GM23338 (cell line): ENCODE measurements around the gene ATP4B.

Experiments
- CREB1 ChIP-seq: fragments of 250-450 bp; sonication (Bioruptor Pico); IDR thresholded peaks from 2 replicates; pipeline ENCODE4 v1.5.0; 2020; ENCODE audit warnings: low read depth, mild to moderate bottlenecking, moderate library complexity
- EZH2 ChIP-seq: fragments of 200-600 bp; sonication (generic); IDR thresholded peaks from one replicate; pipeline ENCODE4 v1.8.0; 2017; ENCODE audit warnings: antibody characterized with exemption, mild to moderate bottlenecking, low read depth; ENCODE audit not compliant: unreplicated experiment
- EZH2phosphoT487 ChIP-seq: fragments of 200-600 bp; sonication (generic); IDR thresholded peaks from one replicate; pipeline ENCODE4 v1.8.1; 2018; ENCODE audit warnings: antibody characterized with exemption; ENCODE audit not compliant: unreplicated experiment
- JUNB ChIP-seq: IDR thresholded peaks from one replicate; pipeline ENCODE4 v1.6.1; 2016; ENCODE audit warnings: antibody characterized with exemption; ENCODE audit not compliant: unreplicated experiment
- POLR2AphosphoS5 ChIP-seq: IDR thresholded peaks from 2 replicates; pipeline ENCODE4 v1.6.1; 2016; ENCODE audit warnings: antibody characterized with exemption, low read depth
- STAT1 ChIP-seq: IDR thresholded peaks from one replicate; pipeline ENCODE4 v1.6.1; 2016; ENCODE audit warnings: antibody characterized with exemption; ENCODE audit not compliant: unreplicated experiment
- ZNF114 ChIP-seq: fragments of 250-450 bp; sonication (Bioruptor Pico); IDR thresholded peaks from 2 replicates; pipeline ENCODE4 v1.5.0; 2020; ENCODE audit warnings: mild to moderate bottlenecking, moderate library complexity
- TF ChIP-seq, protein P1 (sequence below): IDR thresholded peaks from one replicate; pipeline ENCODE4 v1.6.1; 2018; ENCODE audit warnings: antibody characterized with exemption; ENCODE audit not compliant: unreplicated experiment
- TF ChIP-seq, protein P2 (sequence below), 2 experiments: fragments of 200-600 bp in 1 of 2; sonication (generic) in 1 of 2; conservative IDR thresholded peaks; 2 replicates each; pipeline versions ENCODE4 v1.5.1 to v1.6.1; 2016 to 2017; ENCODE audit warnings: antibody characterized with exemption in 2 of 2, low read depth in 2 of 2, mild to moderate bottlenecking in 2 of 2, moderate library complexity in 1 of 2

DNA sequence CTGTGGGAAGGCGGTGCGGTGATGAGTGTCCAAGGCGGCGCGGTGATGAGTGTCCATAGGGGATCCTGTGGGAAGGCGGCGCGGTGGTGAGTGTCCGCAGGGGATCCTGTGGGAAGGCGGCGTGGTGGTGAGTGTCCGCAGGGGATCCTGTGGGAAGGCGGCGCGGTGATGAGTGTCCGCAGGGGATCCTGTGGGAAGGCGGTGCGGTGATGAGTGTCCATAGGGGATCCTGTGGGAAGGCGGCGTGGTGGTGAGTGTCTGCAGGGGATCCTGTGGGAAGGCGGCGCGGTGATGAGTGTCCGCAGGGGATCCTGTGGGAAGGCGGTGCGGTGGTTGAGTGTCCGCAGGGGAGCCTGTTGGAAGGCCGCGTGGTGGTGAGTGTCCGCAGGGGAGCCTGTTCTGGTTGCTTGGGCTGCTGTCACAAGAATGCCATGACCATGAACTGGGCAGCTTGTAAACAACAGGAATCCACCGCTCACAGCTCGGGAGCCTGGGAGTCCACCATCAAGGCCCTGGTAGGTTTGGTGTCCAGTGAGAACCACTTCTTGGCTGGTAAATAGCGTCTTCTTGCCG lies 52.0 kb downstream of the ATP4B start:
- TF ChIP-seq JUNB: no peak
- TF ChIP-seq EZH2: no peak
- TF ChIP-seq, protein P1, sequence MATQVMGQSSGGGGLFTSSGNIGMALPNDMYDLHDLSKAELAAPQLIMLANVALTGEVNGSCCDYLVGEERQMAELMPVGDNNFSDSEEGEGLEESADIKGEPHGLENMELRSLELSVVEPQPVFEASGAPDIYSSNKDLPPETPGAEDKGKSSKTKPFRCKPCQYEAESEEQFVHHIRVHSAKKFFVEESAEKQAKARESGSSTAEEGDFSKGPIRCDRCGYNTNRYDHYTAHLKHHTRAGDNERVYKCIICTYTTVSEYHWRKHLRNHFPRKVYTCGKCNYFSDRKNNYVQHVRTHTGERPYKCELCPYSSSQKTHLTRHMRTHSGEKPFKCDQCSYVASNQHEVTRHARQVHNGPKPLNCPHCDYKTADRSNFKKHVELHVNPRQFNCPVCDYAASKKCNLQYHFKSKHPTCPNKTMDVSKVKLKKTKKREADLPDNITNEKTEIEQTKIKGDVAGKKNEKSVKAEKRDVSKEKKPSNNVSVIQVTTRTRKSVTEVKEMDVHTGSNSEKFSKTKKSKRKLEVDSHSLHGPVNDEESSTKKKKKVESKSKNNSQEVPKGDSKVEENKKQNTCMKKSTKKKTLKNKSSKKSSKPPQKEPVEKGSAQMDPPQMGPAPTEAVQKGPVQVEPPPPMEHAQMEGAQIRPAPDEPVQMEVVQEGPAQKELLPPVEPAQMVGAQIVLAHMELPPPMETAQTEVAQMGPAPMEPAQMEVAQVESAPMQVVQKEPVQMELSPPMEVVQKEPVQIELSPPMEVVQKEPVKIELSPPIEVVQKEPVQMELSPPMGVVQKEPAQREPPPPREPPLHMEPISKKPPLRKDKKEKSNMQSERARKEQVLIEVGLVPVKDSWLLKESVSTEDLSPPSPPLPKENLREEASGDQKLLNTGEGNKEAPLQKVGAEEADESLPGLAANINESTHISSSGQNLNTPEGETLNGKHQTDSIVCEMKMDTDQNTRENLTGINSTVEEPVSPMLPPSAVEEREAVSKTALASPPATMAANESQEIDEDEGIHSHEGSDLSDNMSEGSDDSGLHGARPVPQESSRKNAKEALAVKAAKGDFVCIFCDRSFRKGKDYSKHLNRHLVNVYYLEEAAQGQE: no peak
- no peak for TF ChIP-seq POLR2AphosphoS5
- TF ChIP-seq, protein P2, sequence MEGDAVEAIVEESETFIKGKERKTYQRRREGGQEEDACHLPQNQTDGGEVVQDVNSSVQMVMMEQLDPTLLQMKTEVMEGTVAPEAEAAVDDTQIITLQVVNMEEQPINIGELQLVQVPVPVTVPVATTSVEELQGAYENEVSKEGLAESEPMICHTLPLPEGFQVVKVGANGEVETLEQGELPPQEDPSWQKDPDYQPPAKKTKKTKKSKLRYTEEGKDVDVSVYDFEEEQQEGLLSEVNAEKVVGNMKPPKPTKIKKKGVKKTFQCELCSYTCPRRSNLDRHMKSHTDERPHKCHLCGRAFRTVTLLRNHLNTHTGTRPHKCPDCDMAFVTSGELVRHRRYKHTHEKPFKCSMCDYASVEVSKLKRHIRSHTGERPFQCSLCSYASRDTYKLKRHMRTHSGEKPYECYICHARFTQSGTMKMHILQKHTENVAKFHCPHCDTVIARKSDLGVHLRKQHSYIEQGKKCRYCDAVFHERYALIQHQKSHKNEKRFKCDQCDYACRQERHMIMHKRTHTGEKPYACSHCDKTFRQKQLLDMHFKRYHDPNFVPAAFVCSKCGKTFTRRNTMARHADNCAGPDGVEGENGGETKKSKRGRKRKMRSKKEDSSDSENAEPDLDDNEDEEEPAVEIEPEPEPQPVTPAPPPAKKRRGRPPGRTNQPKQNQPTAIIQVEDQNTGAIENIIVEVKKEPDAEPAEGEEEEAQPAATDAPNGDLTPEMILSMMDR (conservative IDR thresholded peaks at IDR 0.05; ENCODE audit: low read depth in 2 of 2): no peak
- no peak for TF ChIP-seq STAT1
- TF ChIP-seq EZH2phosphoT487: no peak
- no peak for TF ChIP-seq ZNF114
- no peak for TF ChIP-seq CREB1 (CRISPR knock-in tag)
